ENCODE results near the gene ANXA11.

GRCh38 chr10:80137031-80137862, 68.1 kb downstream of the ANXA11 start:
- TF ChIP-seq CTCF (IDR thresholded peaks at IDR 0.05) (no peak), POLR2A (IDR thresholded peaks at IDR 0.05) (no peak)

Measured in thyroid gland (tissue), 4 donors.